GM12873 (cell line): Measurements from ENCODE around the gene PARP8.

ENCODE experiments used
- CTCF ChIP-seq: IDR thresholded peaks from 2 replicates; pipeline ENCODE4 v1.5.1; 2012; ENCODE audit warnings: low read depth, mild to moderate bottlenecking, moderate library complexity, low read length, control low read depth; ENCODE audit not compliant: insufficient read depth; ENCODE audit errors: missing control alignments

PARP8 gene

GRCh38 chr5:50881407-50881806, 215.0 kb downstream of the PARP8 start:
- no peak for TF ChIP-seq CTCF

- no peak for TF ChIP-seq CTCF
Measured at GRCh38 chr5:50886657-50887345, 220.4 kb downstream of the PARP8 start.

GRCh38 chr5:50887889-50888633, 221.6 kb downstream of the PARP8 start:
- TF ChIP-seq CTCF, result no peak

GRCh38 chr5:50888751-50889150, 222.3 kb downstream of the PARP8 start:
- no peak for TF ChIP-seq CTCF

GRCh38 chr5:50889790-50890189, 223.4 kb downstream of the PARP8 start:
- no peak for TF ChIP-seq CTCF
